H9 (cell line): ENCODE data around the gene CACNA1H. TPM values are rescaled to one million over a fixed set of nuclear protein-coding genes. Genes with fewer than 3 reads are reported as not detected.

Experiments used
- DNase-seq: peaks from one replicate; pipeline ENCODE4 v3.0.0-alpha.2; 2017
- H2AFZ ChIP-seq: one replicate; pipeline ENCODE4 v1.6.1; 2013; ENCODE audit warnings: mild to moderate bottlenecking, low read length, control low read depth, moderate library complexity
- H2AK5ac ChIP-seq: 2 replicates; pipeline ENCODE4 v1.6.1; 2013; ENCODE audit warnings: low read length, control low read depth, mixed read lengths; ENCODE audit not compliant: insufficient read length
- H2BK120ac ChIP-seq: one replicate; pipeline ENCODE4 v1.6.1; 2013; ENCODE audit warnings: low read depth, mild to moderate bottlenecking, low read length, control low read depth, inconsistent platforms; ENCODE audit not compliant: poor library complexity, severe bottlenecking
- H2BK12ac ChIP-seq: 2 replicates; pipeline ENCODE4 v1.6.1; 2013; ENCODE audit warnings: low read length, control low read depth, mixed read lengths, low read depth; ENCODE audit not compliant: insufficient read length
- H2BK15ac ChIP-seq: 2 replicates; pipeline ENCODE4 v1.6.1; 2013; ENCODE audit warnings: low read depth, low read length, control low read depth
- H2BK20ac ChIP-seq: one replicate; pipeline ENCODE4 v1.6.1; 2013; ENCODE audit warnings: low read depth, mild to moderate bottlenecking, low read length, control low read depth, inconsistent platforms; ENCODE audit not compliant: poor library complexity, severe bottlenecking
- H2BK5ac ChIP-seq: 2 replicates; pipeline ENCODE4 v1.6.1; 2013; ENCODE audit warnings: low read length, control low read depth, mixed read lengths; ENCODE audit not compliant: insufficient read length
- H3K14ac ChIP-seq: 2 replicates; pipeline ENCODE4 v1.6.1; 2013; ENCODE audit warnings: low read length, control low read depth; ENCODE audit not compliant: insufficient read depth
- H3K18ac ChIP-seq: 2 replicates; pipeline ENCODE4 v1.6.1; 2013; ENCODE audit warnings: low read depth, mild to moderate bottlenecking, mixed read lengths, low read length, control low read depth; ENCODE audit not compliant: insufficient read length
- H3K23ac ChIP-seq: 2 replicates; pipeline ENCODE4 v1.6.1; 2013; ENCODE audit warnings: low read length, control low read depth, mixed read lengths, low read depth; ENCODE audit not compliant: insufficient read length
- H3K23me2 ChIP-seq: 2 replicates; pipeline ENCODE4 v1.6.1; 2013; ENCODE audit warnings: low read depth, mild to moderate bottlenecking, mixed read lengths, low read length, control low read depth; ENCODE audit not compliant: insufficient read length, poor library complexity, severe bottlenecking
- H3K27ac ChIP-seq: 2 replicates; pipeline ENCODE4 v1.5.1; 2013; ENCODE audit warnings: low read length, control low read depth, mixed read lengths, low read depth; ENCODE audit not compliant: insufficient read length
- H3K27me3 ChIP-seq: 2 replicates; pipeline ENCODE4 v1.6.1; 2013; ENCODE audit warnings: low read length, control low read depth, inconsistent platforms; ENCODE audit not compliant: insufficient read depth
- H3K4ac ChIP-seq: 2 replicates; pipeline ENCODE4 v1.6.1; 2013; ENCODE audit warnings: low read depth, mild to moderate bottlenecking, control low read depth, inconsistent platforms, low read length, moderate library complexity
- H3K4me1 ChIP-seq: 2 replicates; pipeline ENCODE4 v1.6.1; 2013; ENCODE audit warnings: low read length, control low read depth, inconsistent platforms; ENCODE audit not compliant: insufficient read depth
- H3K4me2 ChIP-seq: 2 replicates; pipeline ENCODE4 v1.6.1; 2013; ENCODE audit warnings: low read length, control low read depth, mixed read lengths; ENCODE audit not compliant: insufficient read length, insufficient read depth
- H3K56ac ChIP-seq: 2 replicates; pipeline ENCODE4 v1.6.1; 2013; ENCODE audit warnings: low read depth, mild to moderate bottlenecking, mixed read lengths, low read length, control low read depth; ENCODE audit not compliant: insufficient read length
- H3K79me1 ChIP-seq: 2 replicates; pipeline ENCODE4 v1.6.1; 2013; ENCODE audit warnings: low read depth, mild to moderate bottlenecking, moderate library complexity, low read length, control low read depth, inconsistent platforms; ENCODE audit not compliant: insufficient read depth, poor library complexity, severe bottlenecking
- H3K79me2 ChIP-seq: 2 replicates; pipeline ENCODE4 v1.6.1; 2013; ENCODE audit warnings: low read length, control low read depth, inconsistent platforms; ENCODE audit not compliant: insufficient read depth
- H3K9ac ChIP-seq: 2 replicates; pipeline ENCODE4 v1.6.1; 2013; ENCODE audit warnings: low read length, control low read depth, mixed read lengths; ENCODE audit not compliant: insufficient read length; ENCODE audit errors: extremely low read depth
- H3K9me3 ChIP-seq: one replicate; pipeline ENCODE4 v1.6.1; 2013; ENCODE audit warnings: low read depth, low read length, inconsistent platforms; ENCODE audit not compliant: control insufficient read depth
- H3T11ph ChIP-seq: one replicate; pipeline ENCODE4 v1.6.1; 2013; ENCODE audit warnings: mild to moderate bottlenecking, low read length, control low read depth, inconsistent platforms
- H4K20me1 ChIP-seq: one replicate; pipeline ENCODE4 v1.6.1; 2013; ENCODE audit not compliant: control insufficient read depth, insufficient read length, insufficient read depth
- H4K5ac ChIP-seq: 2 replicates; pipeline ENCODE4 v1.6.1; 2013; ENCODE audit warnings: low read depth, mild to moderate bottlenecking, mixed read lengths, low read length, control low read depth; ENCODE audit not compliant: insufficient read length
- H4K8ac ChIP-seq: replicated peaks from 2 replicates; pipeline ENCODE4 v1.6.1; 2013; ENCODE audit warnings: low read length, control low read depth, mixed read lengths, low read depth; ENCODE audit not compliant: insufficient read length
- H4K91ac ChIP-seq: 2 replicates; pipeline ENCODE4 v1.6.1; 2013; ENCODE audit warnings: low read depth, mild to moderate bottlenecking, moderate library complexity, mixed read lengths, low read length, control low read depth; ENCODE audit not compliant: insufficient read length
- H3K27ac Mint-ChIP-seq, 3 experiments: 2 replicates in 2 of 3; 3 replicates in 1 of 3; pipeline ENCODE4 v1.8.0; 2020 to 2021; ENCODE audit warnings: mixed read lengths in 3 of 3, mild to moderate bottlenecking in 1 of 3, moderate library complexity in 1 of 3
- H3K27me3 Mint-ChIP-seq: 2 replicates; pipeline ENCODE4 v1.8.0; 2021; ENCODE audit warnings: low read depth, mild to moderate bottlenecking, moderate library complexity, mixed read lengths
- H3K36me3 Mint-ChIP-seq, 3 experiments: 2 replicates in 2 of 3; 3 replicates in 1 of 3; pipeline ENCODE4 v1.8.0; 2020 to 2021; ENCODE audit warnings: low read depth in 3 of 3, mixed read lengths in 3 of 3; ENCODE audit not compliant: insufficient read depth in 1 of 3
- H3K4me1 Mint-ChIP-seq, 2 experiments: 2 replicates each; pipeline ENCODE4 v1.8.0; 2020; ENCODE audit warnings: mixed read lengths in 2 of 2
- H3K4me3 Mint-ChIP-seq, 2 experiments: 2 replicates in 1 of 2; 3 replicates in 1 of 2; pipeline ENCODE4 v1.8.0; 2020 to 2021; ENCODE audit warnings: mild to moderate bottlenecking in 2 of 2, mixed read lengths in 2 of 2, moderate library complexity in 1 of 2
- H3K9me3 Mint-ChIP-seq, 2 experiments: 2 replicates in 1 of 2; 3 replicates in 1 of 2; pipeline ENCODE4 v1.8.0; 2020; ENCODE audit warnings: mild to moderate bottlenecking in 2 of 2, mixed read lengths in 2 of 2, moderate library complexity in 1 of 2
- CTCF ChIP-seq: fragments of 200-600 bp; sonication (generic); conservative IDR thresholded peaks from 3 replicates; pipeline ENCODE4 v1.8.0; 2021; ENCODE audit warnings: antibody characterized with exemption, mild to moderate bottlenecking
- WGBS: extraction: QIAGEN DNeasy Blood & Tissue Kit; methylation state at CpG from one replicate; pipeline ENCODE4 v1.1.7; 2013; ENCODE audit warnings: missing lambda C conversion rate, low lambda C conversion rate, mixed read lengths; ENCODE audit not compliant: insufficient read length; ENCODE audit errors: extremely low coverage; 5-methylcytosine and 5-hydroxymethylcytosine counted together
- total RNA-seq: library from RNA; stranded (reverse); gene quantifications from 2 replicates; pipeline ENCODE4 v1.2.1, GENCODE V29; 2021

The CACNA1H gene
- total RNA-seq, 1 experiment from 2014 or later: 43.3 TPM

- no peak overlapping the region for H2AFZ ChIP-seq
- H3K27me3 Mint-ChIP-seq: no peaks in the 10 kb centered on the region
- no peak overlapping the region for H3K56ac ChIP-seq
- no peaks in the 10 kb centered on the region for H3K9me3 ChIP-seq
- no peaks in the 10 kb centered on the region for H3K79me1 ChIP-seq
- H2BK12ac ChIP-seq: no peak overlapping the region
- no peaks in the 10 kb centered on the region for H3K9me3 Mint-ChIP-seq
- no peak for DNase-seq
- H3K27me3 ChIP-seq: no peaks in the 10 kb centered on the region
- no peak overlapping the region for H2BK5ac ChIP-seq
- no peaks in the 10 kb centered on the region for H3K79me2 ChIP-seq
- no peak overlapping the region for H4K5ac ChIP-seq
- H3K9ac ChIP-seq: no peak overlapping the region
- H3K4me3 Mint-ChIP-seq: no peak overlapping the region
- no peak overlapping the region for H2BK120ac ChIP-seq
- no peak overlapping the region for H3K4ac ChIP-seq
- no peak for TF ChIP-seq CTCF
- no peak overlapping the region for H4K91ac ChIP-seq
- no peak overlapping the region for H2BK20ac ChIP-seq
- H2BK15ac ChIP-seq: no peak overlapping the region
- H3K27ac ChIP-seq: no peak overlapping the region
- H3K4me2 ChIP-seq: no peak overlapping the region
- WGBS: no CpG with 5 or more reads among the region's 38 CpGs
- H3K23me2 ChIP-seq: no peaks in the 10 kb centered on the region
- peaks cover 0 to 11% of the 10 kb centered on the region in 2 experiments; a peak in 2 of 4 replicates for H3K4me1 Mint-ChIP-seq
- no peak overlapping the region; the same call in 1 of the 2 replicates for H3K14ac ChIP-seq
- no peak overlapping the region for H4K8ac ChIP-seq
- H2AK5ac ChIP-seq: no peak overlapping the region
- peaks cover 0 to 1% (median 0%) of the 10 kb centered on the region in 3 experiments; a peak in 3 of 7 replicates for H3K36me3 Mint-ChIP-seq
- no peak overlapping the region for H3K23ac ChIP-seq
- H3K4me1 ChIP-seq: no peaks in the 10 kb centered on the region
- H3T11ph ChIP-seq: no peak overlapping the region
- H3K18ac ChIP-seq: no peak overlapping the region
- H4K20me1 ChIP-seq: no peaks in the 10 kb centered on the region
- H3K27ac Mint-ChIP-seq: no peak overlapping the region
Observed at GRCh38 chr16:1174477-1175357, 21.8 kb downstream of the CACNA1H start.
